Frontal cortex (tissue), 1 donor: ENCODE data around the gene EHMT2. TPM values are rescaled to one million over a fixed set of nuclear protein-coding genes. Genes with fewer than 3 reads are reported as not detected.

Experiments used
- small RNA-seq: library from RNA; depleted of rRNA; stranded (forward); fragments of <200 nt; gene quantifications from one replicate; pipeline ENCODE3, GENCODE V24; 2014
- total RNA-seq: library from RNA; depleted of rRNA; stranded (reverse); fragments of >200 nt; gene quantifications from one replicate; pipeline ENCODE4 v1.2.3, GENCODE V29; 2014

EHMT2 gene
- total RNA-seq, 1 donor from 2014 or later: 102 TPM

Small RNA genes lying within 50 kb of the gene (small RNA-seq; reads per million reads assigned to genes)
- gene AL645922.1: not detected
- 101 reads per million, percentile 98 among the genes with 10 or more reads in this experiment for gene SNORD48
- not detected for gene SNORD52

Other genes starting within 250 kb of the EHMT2 start
- 150 TPM for gene BAG6, start 245.0 kb downstream of the EHMT2 start, total RNA-seq
- 0.41 TPM for gene APOM, start 241.8 kb downstream of the EHMT2 start, total RNA-seq
- gene C6orf47, start 236.9 kb downstream of the EHMT2 start, total RNA-seq: 16.7 TPM
- gene GPANK1, start 232.7 kb downstream of the EHMT2 start, total RNA-seq: 11.4 TPM
- gene CSNK2B, start 231.6 kb downstream of the EHMT2 start, total RNA-seq: 66.0 TPM
- gene LY6G5B, start 227.7 kb downstream of the EHMT2 start, total RNA-seq: 1.6 TPM
- gene LY6G5C, start 216.6 kb downstream of the EHMT2 start, total RNA-seq: 5.3 TPM
- gene ABHD16A, start 194.4 kb downstream of the EHMT2 start, total RNA-seq: 41.6 TPM
- not detected for gene LY6G6F, start 190.8 kb downstream of the EHMT2 start, total RNA-seq
- gene LY6G6D, start 182.3 kb downstream of the EHMT2 start, total RNA-seq: not detected
- not detected for gene LY6G6C, start 176.0 kb downstream of the EHMT2 start, total RNA-seq
- gene MPIG6B, start 174.3 kb downstream of the EHMT2 start, total RNA-seq: not detected
- gene DDAH2, start 168.4 kb downstream of the EHMT2 start, total RNA-seq: 90.9 TPM
- gene CLIC1, start 161.2 kb downstream of the EHMT2 start, total RNA-seq: 26.1 TPM
- 2.9 TPM for gene MSH5, start 157.7 kb downstream of the EHMT2 start, total RNA-seq
- 0.82 TPM for gene SAPCD1, start 135.0 kb downstream of the EHMT2 start, total RNA-seq
- gene VWA7, start 120.4 kb downstream of the EHMT2 start, total RNA-seq: under 0.01 TPM
- gene VARS1, start 101.9 kb downstream of the EHMT2 start, total RNA-seq: 34.6 TPM
- gene LSM2, start 90.7 kb downstream of the EHMT2 start, total RNA-seq: 23.6 TPM
- 5.7 TPM for gene HSPA1L, start 82.4 kb downstream of the EHMT2 start, total RNA-seq
- gene HSPA1A, start 82.2 kb downstream of the EHMT2 start, total RNA-seq: 111 TPM
- 180 TPM for gene HSPA1B, start 70.0 kb downstream of the EHMT2 start, total RNA-seq
- 19.6 TPM for gene NEU1, start 34.9 kb downstream of the EHMT2 start, total RNA-seq
- not detected for gene SLC44A4, start 18.7 kb downstream of the EHMT2 start, total RNA-seq
- 25.7 TPM for gene ZBTB12, start 4.4 kb upstream of the EHMT2 start, total RNA-seq
- gene C2, start 30.0 kb upstream of the EHMT2 start, total RNA-seq: 3.7 TPM
- 0.82 TPM for gene CFB, start 48.4 kb upstream of the EHMT2 start, total RNA-seq
- 45.7 TPM for gene NELFE, start 61.3 kb upstream of the EHMT2 start, total RNA-seq
- 30.2 TPM for gene SKIC2, start 61.5 kb upstream of the EHMT2 start, total RNA-seq
- 7.3 TPM for gene DXO, start 74.4 kb upstream of the EHMT2 start, total RNA-seq
- gene C4A, start 84.4 kb upstream of the EHMT2 start, total RNA-seq: 10.6 TPM
- gene C4B, start 117.1 kb upstream of the EHMT2 start, total RNA-seq: 9.0 TPM
- gene CYP21A2, start 140.7 kb upstream of the EHMT2 start, total RNA-seq: under 0.01 TPM
- gene TNXB, start 211.6 kb upstream of the EHMT2 start, total RNA-seq: 4.5 TPM
- gene ATF6B, start 230.5 kb upstream of the EHMT2 start, total RNA-seq: 13.0 TPM
- gene FKBPL, start 232.6 kb upstream of the EHMT2 start, total RNA-seq: 4.5 TPM